Pancreas (tissue), 10 donors: ENCODE data around the gene HDAC5. TPM values are rescaled to one million over a fixed set of nuclear protein-coding genes. Genes with fewer than 3 reads are reported as not detected.
A peak's percentile ranks its signal among the peaks of the same experiment; 100 is the strongest.
"Not testable (repeated sequence)": the region's sequence is repeated elsewhere in the genome, so short reads cannot be mapped to it uniquely, and the experiment has no call there.

Experiments
- ATAC-seq, 4 donors: fragments of 200-7000 bp; cut with Tn5 transposase; one replicate each; pipeline versions ENCODE4 v1.8.0 to v1.9.1; 2020; ENCODE audit warnings: mild to moderate bottlenecking in 4 of 4, moderate library complexity in 4 of 4
- DNase-seq, 6 donors: peaks; one replicate each; pipeline ENCODE4 v3.0.0-alpha.2; 2020
- FAIRE-seq: peaks from 2 replicates; lab custom pipeline; 2012; peaks lifted over from hg19 to GRCh38; lab: Jason Lieb, UNC
- H3K27ac ChIP-seq, 4 donors: fragments of 200-600 bp; sonication (generic); 1 replicate in 3 of 4; 2 replicates in 1 of 4; pipeline versions ENCODE4 v1.5.0 to v1.8.0; 2020
- H3K27me3 ChIP-seq, 4 donors: fragments of 200-600 bp; one replicate each; pipeline ENCODE4 v1.8.0; 2021
- H3K36me3 ChIP-seq, 3 donors: fragments of 200-600 bp; sonication (generic) in 1 of 3; one replicate each; pipeline versions ENCODE4 v1.5.0 to v1.8.0; 2020 to 2021
- H3K4me1 ChIP-seq, 3 donors: fragments of 200-600 bp; one replicate each; pipeline ENCODE4 v1.8.0; 2021
- H3K4me3 ChIP-seq, 4 donors: fragments of 200-600 bp; sonication (generic) in 2 of 4; one replicate each; pipeline versions ENCODE4 v1.5.0 to v1.8.0; 2020 to 2021
- H3K9me3 ChIP-seq, 4 donors: fragments of 200-600 bp; one replicate each; pipeline ENCODE4 v1.8.0; 2021
- CTCF ChIP-seq, 4 donors: fragments of 200-600 bp; sonication (generic) in 3 of 4; IDR thresholded peaks; one replicate each; pipeline versions ENCODE4 v1.5.0 to v1.8.0; 2021; ENCODE audit warnings: antibody characterized with exemption in 4 of 4
- WGBS, 2 donors: extraction: QIAGEN DNeasy Blood & Tissue Kit; methylation state at CpG; one replicate each; pipeline ENCODE4 v1.1.7; 2013; 5-methylcytosine and 5-hydroxymethylcytosine counted together
- intact Hi-C, 3 donors: fragments of 100-400 bp; cut with DNase I; formaldehyde crosslinking; loops; one replicate each; pipeline versions ENCODE4 v1.11.1 to v1.14.2; 2022
- polyA plus RNA-seq, 2 donors: library from polyadenylated mRNA; stranded (reverse); fragments of 200-250 nt; gene quantifications; one replicate each; pipeline ENCODE4 v1.2.3, GENCODE V29; 2013
- total RNA-seq, 6 donors: library from RNA; stranded (reverse); fragmentation: NEBNext Ultra II Directional in 4 of 6; extraction: Animal tissue kit (Norgen Biotek cat#: 25700) in 4 of 6; gene quantifications; one replicate each; pipeline versions ENCODE4 v1.2.1 to v1.2.4, GENCODE V29; 2021 to 2023
- donor health status: healthy with polysubstance abuse.
- donor health status: DM: no; HTN: no; CAD: no; lungs with moderate emphysema.
- donor health status: DM: no; HTN: no; CAD: no.
- donor health status: control.
- donor health status: control.
- donor health status: Bipolar disorder and iron deficiency.
- donor health status: DM: yes; HTN: yes; CAD: no.
- donor health status: DM: no; HTN: no; CAD: no.
- donor health status: DM: no; HTN: no; CAD: no.
- donor health status: DM: yes; HTN: yes; CAD: no.

Gene HDAC5
- total and polyA plus RNA-seq, 8 donors: 10.9 to 38.1 (median 18.2) TPM

DNA sequence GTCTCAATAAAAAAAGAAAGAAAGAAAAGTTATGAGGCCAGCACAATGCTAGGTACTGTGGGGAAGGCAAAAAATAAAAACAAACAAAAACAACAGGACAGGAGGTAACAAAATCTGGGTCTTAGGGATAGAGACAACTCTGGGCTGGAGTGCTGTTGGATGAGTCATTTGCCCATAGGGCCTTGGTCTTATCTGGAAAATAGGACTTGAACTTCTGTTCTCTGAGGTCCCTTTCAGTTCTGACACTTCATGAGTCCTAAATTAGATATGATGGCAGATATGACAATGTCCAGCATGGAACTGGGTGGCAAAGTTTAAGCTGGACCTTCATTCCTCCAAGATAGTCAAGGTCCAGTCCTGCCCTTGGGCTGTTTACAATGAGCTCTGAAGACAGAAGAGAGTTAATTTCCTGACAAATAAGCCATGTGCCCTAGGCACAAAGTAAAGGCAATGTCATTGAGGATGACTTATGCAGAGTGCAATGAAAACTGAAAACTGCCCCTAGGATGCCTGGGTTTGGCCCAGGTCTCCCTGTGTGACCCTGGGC, 8.9 kb upstream of the HDAC5 start:
- Histone ChIP-seq H3K9me3 (no peaks in the 10 kb centered on the region), H3K27ac (no peak overlapping the region), H3K4me1 (no peaks in the 10 kb centered on the region), H3K4me3 (no peak overlapping the region), H3K36me3 (no peaks in the 10 kb centered on the region), H3K27me3 (no peaks in the 10 kb centered on the region)
- TF ChIP-seq CTCF (IDR thresholded peaks at IDR 0.05): no peak
- FAIRE-seq: no peak
- no peak for DNase-seq
- no peak for ATAC-seq
- intact Hi-C loops: no loop called here

DNA sequence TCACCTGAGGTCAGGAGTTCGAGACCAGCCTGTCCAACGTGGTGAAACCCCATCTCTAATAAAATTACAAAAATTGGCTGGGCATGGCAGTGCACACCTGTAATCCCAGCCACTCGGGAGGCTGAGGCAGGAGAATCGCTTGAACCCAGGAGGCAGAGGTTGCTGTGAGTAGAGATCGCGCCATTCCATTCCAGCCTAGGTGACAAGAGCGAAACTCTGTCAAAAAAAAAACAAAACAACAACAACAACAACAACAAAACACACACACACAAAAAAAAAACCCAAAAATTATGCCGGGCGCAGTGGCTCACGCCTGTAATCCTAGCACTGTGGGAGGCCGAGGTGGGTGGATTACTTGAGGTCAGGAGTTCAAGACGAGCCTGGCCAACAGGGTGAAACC, 7.9 kb upstream of the HDAC5 start:
- H3K4me1 ChIP-seq, DNase-seq, H3K4me3 ChIP-seq, H3K27me3 ChIP-seq, FAIRE-seq, H3K27ac ChIP-seq, H3K36me3 ChIP-seq, H3K9me3 ChIP-seq, ATAC-seq, intact Hi-C loops: not testable (repeated sequence)
- WGBS, 2 donors: 87 to 88% methylated on average over 12 of the region's 12 CpGs

DNA sequence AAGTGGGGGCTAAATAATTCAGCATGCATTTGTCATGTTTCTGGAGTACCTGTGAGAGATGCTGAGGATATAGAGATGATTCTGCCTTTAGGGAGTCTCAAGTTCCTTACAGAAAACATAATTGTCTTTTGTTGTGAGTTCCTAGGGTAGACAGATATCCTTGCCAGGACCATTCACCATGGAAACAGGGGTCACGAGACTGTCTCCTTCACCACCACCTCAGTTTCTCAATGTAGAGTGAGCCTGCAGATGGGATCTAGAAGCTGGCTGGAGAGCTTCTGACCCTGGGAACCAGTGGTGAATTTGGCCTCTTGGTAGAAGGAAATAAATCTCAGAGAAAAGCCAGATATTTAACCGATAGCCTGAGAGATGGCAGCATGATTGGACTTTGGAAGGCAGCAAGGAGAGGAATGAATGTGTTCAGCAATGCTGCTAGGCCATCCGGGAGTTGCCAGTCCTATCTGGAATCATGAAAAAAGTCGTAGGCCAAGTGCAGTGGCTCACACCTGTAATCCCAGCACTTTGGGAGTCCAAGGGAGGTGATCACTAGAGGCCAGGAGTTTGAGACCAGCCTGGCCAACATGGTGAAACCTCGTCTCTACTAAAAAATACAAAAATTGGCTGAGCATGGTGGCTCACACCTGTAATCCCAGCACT, 7.4 kb upstream of the HDAC5 start:
- no peak for TF ChIP-seq CTCF (IDR thresholded peaks at IDR 0.05)
- no peaks in the 10 kb centered on the region for H3K27me3 ChIP-seq
- FAIRE-seq: no peak
- intact Hi-C loops: no loop called here
- H3K4me1 ChIP-seq: no peaks in the 10 kb centered on the region
- no peak for DNase-seq
- no peaks in the 10 kb centered on the region for H3K36me3 ChIP-seq
- WGBS, 2 donors: 77 to 87% methylated on average over 5 of the region's 5 CpGs
- no peaks in the 10 kb centered on the region for H3K9me3 ChIP-seq
- H3K4me3 ChIP-seq: no peak overlapping the region
- H3K27ac ChIP-seq: no peak overlapping the region
- no peak for ATAC-seq

DNA sequence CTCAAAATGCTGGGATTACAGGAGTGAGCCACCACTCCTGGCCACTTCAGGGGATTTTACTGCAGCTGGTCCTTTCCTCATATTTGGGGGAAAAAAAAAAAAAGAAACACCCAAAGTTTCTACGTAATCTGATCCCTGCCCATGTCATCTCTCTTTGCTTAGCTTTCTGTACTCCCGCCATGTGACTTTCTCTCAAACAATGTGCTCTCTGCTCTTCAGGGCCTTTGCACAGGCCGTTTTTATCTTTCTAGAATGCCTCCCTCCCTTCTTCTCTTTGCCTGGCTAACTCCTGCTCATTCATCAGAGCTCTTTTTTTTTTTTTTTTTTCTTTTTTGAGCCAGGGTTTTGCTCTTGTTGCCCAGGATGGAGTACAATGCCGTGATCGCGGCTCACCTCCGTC, 4.9 kb upstream of the HDAC5 start:
- intact Hi-C loops: no loop called here
- no peak for FAIRE-seq
- H3K27ac ChIP-seq: no peak overlapping the region

DNA sequence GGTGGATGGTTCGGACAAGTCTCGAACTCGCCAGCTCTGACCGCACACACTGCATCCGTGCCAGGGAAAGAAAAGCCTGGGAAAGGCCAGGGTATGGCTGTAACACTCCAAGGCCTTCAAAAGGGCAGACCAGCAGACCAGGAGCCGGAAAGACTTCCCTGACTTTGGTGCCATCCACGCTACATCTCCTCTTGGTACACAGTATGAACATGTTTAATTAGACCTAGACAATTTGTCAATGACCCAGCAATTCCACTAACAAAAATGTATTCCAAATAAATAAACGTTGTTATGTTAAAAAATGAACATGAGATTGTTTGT, 637 bp upstream of the HDAC5 start:
- Histone ChIP-seq H3K4me1 (peaks cover 0 to 6% (median 6%) of the 10 kb centered on the region in 3 donors), H3K27ac (peak overlapping the region; percentile 74 to 88 (median 81)), H3K4me3 (peak overlapping the region; percentile 53 to 100 (median 94)), H3K27me3 (no peaks in the 10 kb centered on the region), H3K9me3 (no peaks in the 10 kb centered on the region), H3K36me3 (no peaks in the 10 kb centered on the region)
- no peak for ATAC-seq
- intact Hi-C loops: no loop called here
- DNase-seq: no peak
- no peak for FAIRE-seq
- 1% methylated on average over 8 of the region's 8 CpGs for WGBS, 2 donors
- TF ChIP-seq CTCF (IDR thresholded peaks at IDR 0.05): no peak

More for the DNA sequence above, 4.9 kb upstream of the HDAC5 start:
- H3K9me3 ChIP-seq: no peaks in the 10 kb centered on the region
- TF ChIP-seq CTCF (IDR thresholded peaks at IDR 0.05): no peak
- H3K36me3 ChIP-seq: no peaks in the 10 kb centered on the region
- DNase-seq (no peak), ATAC-seq (no peak)
- peaks cover 0 to 6% (median 0%) of the 10 kb centered on the region in 3 donors for H3K4me1 ChIP-seq
- no peaks in the 10 kb centered on the region for H3K27me3 ChIP-seq
- WGBS, 2 donors: 80 to 89% methylated on average over 7 of the region's 7 CpGs
- H3K4me3 ChIP-seq: no peak overlapping the region
